Measurements from ENCODE around the gene NDUFAF3.

NDUFAF3 gene

DNA sequence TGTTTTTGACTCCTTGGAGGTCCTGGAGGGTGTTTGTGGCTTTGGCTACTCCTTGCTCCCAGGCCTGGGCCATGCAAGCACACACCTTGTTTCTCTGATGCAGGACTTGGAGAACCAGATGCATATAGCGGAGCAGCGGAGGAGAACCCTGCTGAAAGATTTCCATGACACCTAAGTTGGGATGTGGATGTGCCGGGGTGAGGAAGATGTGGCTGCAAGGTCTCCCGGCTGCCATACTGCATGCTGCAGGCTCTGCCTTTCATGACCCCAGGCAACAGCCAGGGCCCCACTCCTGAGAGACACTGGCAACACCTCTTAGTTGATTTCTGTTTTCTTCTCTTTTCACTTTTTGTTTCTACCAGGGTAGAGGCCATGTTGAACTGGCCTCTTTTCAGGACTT, 38.8 kb upstream of the NDUFAF3 start:
- H3K27ac ChIP-seq: no peak overlapping the region
- DNase-seq (ENCODE audit: low spot score): no peak

GRCh38 chr3:48984663-48985062, 37.3 kb upstream of the NDUFAF3 start:
- no peak overlapping the region for H3K4me3 ChIP-seq
- H3K27ac ChIP-seq: no peak overlapping the region
- TF ChIP-seq, protein P1, sequence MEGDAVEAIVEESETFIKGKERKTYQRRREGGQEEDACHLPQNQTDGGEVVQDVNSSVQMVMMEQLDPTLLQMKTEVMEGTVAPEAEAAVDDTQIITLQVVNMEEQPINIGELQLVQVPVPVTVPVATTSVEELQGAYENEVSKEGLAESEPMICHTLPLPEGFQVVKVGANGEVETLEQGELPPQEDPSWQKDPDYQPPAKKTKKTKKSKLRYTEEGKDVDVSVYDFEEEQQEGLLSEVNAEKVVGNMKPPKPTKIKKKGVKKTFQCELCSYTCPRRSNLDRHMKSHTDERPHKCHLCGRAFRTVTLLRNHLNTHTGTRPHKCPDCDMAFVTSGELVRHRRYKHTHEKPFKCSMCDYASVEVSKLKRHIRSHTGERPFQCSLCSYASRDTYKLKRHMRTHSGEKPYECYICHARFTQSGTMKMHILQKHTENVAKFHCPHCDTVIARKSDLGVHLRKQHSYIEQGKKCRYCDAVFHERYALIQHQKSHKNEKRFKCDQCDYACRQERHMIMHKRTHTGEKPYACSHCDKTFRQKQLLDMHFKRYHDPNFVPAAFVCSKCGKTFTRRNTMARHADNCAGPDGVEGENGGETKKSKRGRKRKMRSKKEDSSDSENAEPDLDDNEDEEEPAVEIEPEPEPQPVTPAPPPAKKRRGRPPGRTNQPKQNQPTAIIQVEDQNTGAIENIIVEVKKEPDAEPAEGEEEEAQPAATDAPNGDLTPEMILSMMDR (IDR thresholded peaks at IDR 0.05): no peak
- DNase-seq (ENCODE audit: low spot score): no peak

More for the DNA sequence above, 38.8 kb upstream of the NDUFAF3 start:
- TF ChIP-seq, protein P1 (IDR thresholded peaks at IDR 0.05): no peak
- no peak overlapping the region for H3K4me3 ChIP-seq

DNA sequence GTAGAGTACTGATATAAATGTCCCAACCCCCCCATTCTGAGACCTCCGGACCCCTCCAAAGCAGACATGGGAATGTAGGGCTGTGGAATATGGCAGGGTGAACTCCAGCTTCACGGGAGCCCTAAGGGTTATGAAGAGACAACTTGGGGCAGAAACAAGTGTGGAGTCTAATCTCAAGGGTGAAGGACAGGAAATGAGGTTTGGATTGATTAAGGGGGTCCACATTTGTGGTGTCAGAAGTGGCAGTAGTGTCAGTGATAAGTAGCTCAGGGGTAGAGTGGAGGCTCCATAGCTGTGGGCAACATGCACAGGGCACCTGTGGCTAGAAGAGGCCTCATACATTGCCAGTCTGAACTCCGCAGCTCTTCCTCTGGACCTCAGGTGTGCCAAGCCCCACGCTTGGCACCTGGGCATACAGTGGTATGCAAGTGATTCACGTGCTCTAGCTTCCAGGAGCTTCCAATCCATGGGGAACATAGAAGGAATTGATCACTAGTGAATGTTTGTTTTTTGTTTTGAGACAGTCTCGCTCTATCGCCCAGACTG, 36.0 kb upstream of the NDUFAF3 start:
- DNase-seq (ENCODE audit: low spot score): no peak
- H3K4me3 ChIP-seq: no peak overlapping the region
- TF ChIP-seq, protein P1 (IDR thresholded peaks at IDR 0.05): no peak
- no peak overlapping the region for H3K27ac ChIP-seq

DNA sequence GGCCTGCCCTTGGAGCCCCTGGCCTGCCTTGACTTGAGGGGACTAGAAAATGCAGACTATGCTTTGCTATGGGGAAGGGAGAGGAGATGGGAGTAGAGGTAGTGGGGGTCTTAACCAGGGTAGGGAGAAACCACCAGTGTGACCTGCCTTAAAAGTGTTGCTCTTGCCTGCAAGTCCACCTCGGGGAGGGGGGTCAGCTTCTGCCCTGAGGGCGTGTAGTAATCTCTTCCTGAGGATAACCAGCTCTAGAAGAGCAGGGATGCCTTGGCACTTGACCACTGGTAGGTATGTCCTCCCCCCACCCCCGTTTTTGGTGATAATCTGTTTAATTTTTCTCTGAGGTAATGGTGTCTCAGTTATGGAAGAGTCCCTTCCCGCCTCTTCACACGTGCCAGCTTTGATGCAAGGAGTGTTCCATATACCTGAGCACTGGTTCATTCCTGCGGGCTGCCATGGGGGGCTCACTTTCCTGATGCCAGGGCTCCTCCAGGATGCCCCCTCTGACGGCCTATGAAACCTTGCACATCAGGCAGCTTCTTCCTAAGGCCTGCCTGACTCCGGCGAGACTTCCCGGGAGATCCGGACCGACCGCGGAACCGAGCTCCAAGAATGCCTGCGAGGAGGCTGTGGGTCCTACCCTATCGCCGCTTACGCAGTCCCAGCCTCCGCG, 32.7 kb upstream of the NDUFAF3 start:
- TF ChIP-seq, protein P1 (IDR thresholded peaks at IDR 0.05): peak; percentile 15
- DNase-seq (ENCODE audit: low spot score): no peak
- Histone ChIP-seq H3K27ac (peak overlapping the region; percentile 85 to 95), H3K4me3 (peak overlapping the region; percentile 80)

DNA sequence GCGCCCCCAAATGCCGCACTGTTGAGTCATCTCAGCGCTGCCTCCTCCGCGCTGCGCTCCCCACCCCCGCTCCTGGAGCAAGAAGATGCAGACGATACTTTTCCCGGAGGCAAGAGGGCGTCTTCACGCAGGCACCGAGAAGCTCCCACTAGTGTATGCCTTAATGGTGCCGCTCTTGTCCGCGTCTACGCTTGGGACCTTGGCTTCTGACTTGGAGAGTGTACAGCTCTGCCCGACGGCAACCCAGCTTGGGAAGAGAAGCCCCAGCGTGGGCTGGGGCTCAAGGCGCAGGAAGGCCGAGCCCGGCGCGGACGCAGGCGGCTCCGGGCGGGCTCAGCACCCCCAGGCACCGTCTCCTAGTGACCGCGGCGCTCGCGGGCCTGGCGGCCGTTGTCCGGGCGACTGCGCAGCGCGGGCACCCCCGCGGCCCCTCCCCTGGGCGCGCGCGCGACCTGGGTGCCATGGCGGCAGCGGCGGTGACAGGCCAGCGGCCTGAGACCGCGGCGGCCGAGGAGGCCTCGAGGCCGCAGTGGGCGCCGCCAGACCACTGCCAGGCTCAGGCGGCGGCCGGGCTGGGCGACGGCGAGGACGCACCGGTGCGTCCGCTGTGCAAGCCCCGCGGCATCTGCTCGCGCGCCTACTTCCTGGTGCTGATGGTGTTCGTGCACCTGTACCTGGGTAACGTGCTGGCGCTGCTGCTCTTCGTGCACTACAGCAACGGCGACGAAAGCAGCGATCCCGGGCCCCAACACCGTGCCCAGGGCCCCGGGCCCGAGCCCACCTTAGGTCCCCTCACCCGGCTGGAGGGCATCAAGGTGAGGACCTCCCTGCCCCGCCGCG, 31.9 kb upstream of the NDUFAF3 start, which contains the start of gene P4HTM:
Gene P4HTM, plus strand, starts transcription at position 446 of the 840 bp plus-strand sequence. Its CDS starts 16 bp downstream, at position 462.
- Histone ChIP-seq H3K4me3 (peak within 1 kb of the TSS; percentile 80), H3K27ac (peak within 1 kb of the TSS; percentile 85 to 95)
- TF ChIP-seq, protein P1 (IDR thresholded peaks at IDR 0.05): no peak
- DNase-seq (ENCODE audit: low spot score): peak; percentile 97

GRCh38 chr3:48990636-48991469, 31.1 kb upstream of the NDUFAF3 start:
- Histone ChIP-seq H3K27ac (peak overlapping the region; percentile 85 to 95), H3K4me3 (peak overlapping the region; percentile 80)
- TF ChIP-seq, protein P1 (IDR thresholded peaks at IDR 0.05): no peak
- no peak for DNase-seq (ENCODE audit: low spot score)
